Frontal cortex (tissue), 4 donors: ENCODE data around the gene NPIPB4. TPM values are rescaled to one million over a fixed set of nuclear protein-coding genes. Genes with fewer than 3 reads are reported as not detected.
"Not testable (repeated sequence)": the region's sequence is repeated elsewhere in the genome, so short reads cannot be mapped to it uniquely, and the experiment has no call there.

ENCODE experiments used
- DNase-seq, 2 donors: peaks; one replicate each; pipeline ENCODE4 v3.0.0; 2012; ENCODE audit warnings: low spot score in 2 of 2
- FAIRE-seq: peaks from 2 replicates; lab custom pipeline; 2012; peaks lifted over from hg19 to GRCh38; lab: Jason Lieb, UNC
- small RNA-seq: library from RNA; depleted of rRNA; stranded (forward); fragments of <200 nt; gene quantifications from one replicate; pipeline ENCODE3, GENCODE V24; 2014
- total RNA-seq: library from RNA; depleted of rRNA; stranded (reverse); fragments of >200 nt; gene quantifications from one replicate; pipeline ENCODE4 v1.2.3, GENCODE V29; 2014
- donor health status: control.
- donor health status: control.
- donor health status: control.

The NPIPB4 gene
- total RNA-seq, 1 donor from 2014 or later, result 38.3 TPM

- not testable (repeated sequence) for FAIRE-seq
Observed at GRCh38 chr16:21790506-21790905, 67.0 kb downstream of the NPIPB4 start.

More at GRCh38 chr16:21790506-21790905, 67.0 kb downstream of the NPIPB4 start:
- DNase-seq, result not testable (repeated sequence)

Small RNA genes lying within 50 kb of the gene (small RNA-seq; reads per million reads assigned to genes)
- gene AC092375.3, result not detected

Other genes starting within 250 kb of the NPIPB4 start
- 2.9 TPM for gene IGSF6, start 205.1 kb downstream of the NPIPB4 start, total RNA-seq
- gene OTOA, start 193.8 kb downstream of the NPIPB4 start, total RNA-seq, result 0.41 TPM
- 287 TPM for gene UQCRC2, start 95.6 kb upstream of the NPIPB4 start, total RNA-seq
- gene PDZD9, start 143.4 kb upstream of the NPIPB4 start, total RNA-seq, result 0.41 TPM
- gene MOSMO, start 150.4 kb upstream of the NPIPB4 start, total RNA-seq, result 41.2 TPM
- 2.4 TPM for gene VWA3A, start 234.8 kb upstream of the NPIPB4 start, total RNA-seq